ENCODE results near the gene STK17B. TPM values are rescaled to one million over a fixed set of nuclear protein-coding genes. Genes with fewer than 3 reads are reported as not detected.

Gene STK17B
- total and polyA plus RNA-seq, 8 donors: 1.9 to 10.9 (median 6.9) TPM

DNA sequence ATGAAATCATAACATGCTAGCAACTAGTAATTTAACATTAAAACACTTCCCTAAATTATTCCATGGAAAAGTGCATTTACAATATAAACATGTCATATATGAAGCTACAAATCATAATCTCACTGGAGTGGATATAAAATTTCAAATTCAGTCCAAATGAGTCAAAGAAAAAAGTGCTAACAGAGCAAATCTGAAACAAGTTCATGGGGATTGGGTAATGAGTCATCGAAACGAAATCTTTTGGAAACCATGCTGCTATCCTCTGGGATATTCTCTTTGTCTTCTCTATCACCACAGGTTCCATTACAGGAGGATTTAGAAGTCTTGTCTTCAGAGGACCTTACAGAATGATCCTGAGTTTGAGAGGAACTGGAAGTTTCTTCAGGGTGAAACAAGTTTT is 34.1 kb downstream of the STK17B start:
- no peak for DNase-seq
- WGBS, 2 donors: 94 to 99% methylated on average over 2 of the region's 2 CpGs
- Histone ChIP-seq H3K4me1 (no peaks in the 10 kb centered on the region), H3K36me3 (peaks cover 0 to 34% (median 21%) of the 10 kb centered on the region in 3 donors), H3K27ac (no peak overlapping the region), H3K27me3 (no peaks in the 10 kb centered on the region), H3K4me3 (no peak overlapping the region), H3K9me3 (peaks cover 0 to 2% (median under 1%) of the 10 kb centered on the region in 4 donors)
- TF ChIP-seq, protein P1, sequence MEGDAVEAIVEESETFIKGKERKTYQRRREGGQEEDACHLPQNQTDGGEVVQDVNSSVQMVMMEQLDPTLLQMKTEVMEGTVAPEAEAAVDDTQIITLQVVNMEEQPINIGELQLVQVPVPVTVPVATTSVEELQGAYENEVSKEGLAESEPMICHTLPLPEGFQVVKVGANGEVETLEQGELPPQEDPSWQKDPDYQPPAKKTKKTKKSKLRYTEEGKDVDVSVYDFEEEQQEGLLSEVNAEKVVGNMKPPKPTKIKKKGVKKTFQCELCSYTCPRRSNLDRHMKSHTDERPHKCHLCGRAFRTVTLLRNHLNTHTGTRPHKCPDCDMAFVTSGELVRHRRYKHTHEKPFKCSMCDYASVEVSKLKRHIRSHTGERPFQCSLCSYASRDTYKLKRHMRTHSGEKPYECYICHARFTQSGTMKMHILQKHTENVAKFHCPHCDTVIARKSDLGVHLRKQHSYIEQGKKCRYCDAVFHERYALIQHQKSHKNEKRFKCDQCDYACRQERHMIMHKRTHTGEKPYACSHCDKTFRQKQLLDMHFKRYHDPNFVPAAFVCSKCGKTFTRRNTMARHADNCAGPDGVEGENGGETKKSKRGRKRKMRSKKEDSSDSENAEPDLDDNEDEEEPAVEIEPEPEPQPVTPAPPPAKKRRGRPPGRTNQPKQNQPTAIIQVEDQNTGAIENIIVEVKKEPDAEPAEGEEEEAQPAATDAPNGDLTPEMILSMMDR (IDR thresholded peaks at IDR 0.05): no peak
- no peak for FAIRE-seq
- intact Hi-C loops (cut with DNase I): no loop called here
- ATAC-seq: no peak

DNA sequence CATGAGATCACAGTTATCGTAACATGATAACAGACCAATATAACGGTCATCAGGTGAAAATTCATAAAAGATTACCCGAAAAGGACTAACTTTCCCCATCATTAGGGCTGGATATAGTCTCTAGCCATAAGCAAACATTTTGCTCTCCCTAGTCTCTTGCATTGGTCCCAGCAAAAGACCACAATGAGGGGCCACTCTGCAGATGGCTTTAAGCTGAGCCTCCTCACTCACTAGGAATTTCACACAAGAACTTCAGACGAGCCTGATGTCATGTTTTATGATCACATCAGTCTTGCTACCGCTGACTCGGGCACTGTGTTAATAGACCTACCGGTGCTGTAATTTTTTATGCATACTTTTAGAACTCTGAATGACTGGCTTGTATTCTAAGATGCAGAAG is 35.2 kb downstream of the STK17B start:
- H3K27ac ChIP-seq: no peak overlapping the region
- peaks cover 0 to 34% (median 21%) of the 10 kb centered on the region in 3 donors for H3K36me3 ChIP-seq
- FAIRE-seq (no peak), DNase-seq (no peak), ATAC-seq (no peak)
- H3K4me1 ChIP-seq: no peaks in the 10 kb centered on the region
- no peaks in the 10 kb centered on the region for H3K27me3 ChIP-seq
- TF ChIP-seq, protein P1 (IDR thresholded peaks at IDR 0.05): no peak
- intact Hi-C loops (cut with DNase I): no loop called here
- 96% methylated on average over 7 of the region's 7 CpGs for WGBS, 2 donors
- H3K4me3 ChIP-seq: no peak overlapping the region
- peaks cover 0 to 5% (median 1%) of the 10 kb centered on the region in 4 donors for H3K9me3 ChIP-seq

DNA sequence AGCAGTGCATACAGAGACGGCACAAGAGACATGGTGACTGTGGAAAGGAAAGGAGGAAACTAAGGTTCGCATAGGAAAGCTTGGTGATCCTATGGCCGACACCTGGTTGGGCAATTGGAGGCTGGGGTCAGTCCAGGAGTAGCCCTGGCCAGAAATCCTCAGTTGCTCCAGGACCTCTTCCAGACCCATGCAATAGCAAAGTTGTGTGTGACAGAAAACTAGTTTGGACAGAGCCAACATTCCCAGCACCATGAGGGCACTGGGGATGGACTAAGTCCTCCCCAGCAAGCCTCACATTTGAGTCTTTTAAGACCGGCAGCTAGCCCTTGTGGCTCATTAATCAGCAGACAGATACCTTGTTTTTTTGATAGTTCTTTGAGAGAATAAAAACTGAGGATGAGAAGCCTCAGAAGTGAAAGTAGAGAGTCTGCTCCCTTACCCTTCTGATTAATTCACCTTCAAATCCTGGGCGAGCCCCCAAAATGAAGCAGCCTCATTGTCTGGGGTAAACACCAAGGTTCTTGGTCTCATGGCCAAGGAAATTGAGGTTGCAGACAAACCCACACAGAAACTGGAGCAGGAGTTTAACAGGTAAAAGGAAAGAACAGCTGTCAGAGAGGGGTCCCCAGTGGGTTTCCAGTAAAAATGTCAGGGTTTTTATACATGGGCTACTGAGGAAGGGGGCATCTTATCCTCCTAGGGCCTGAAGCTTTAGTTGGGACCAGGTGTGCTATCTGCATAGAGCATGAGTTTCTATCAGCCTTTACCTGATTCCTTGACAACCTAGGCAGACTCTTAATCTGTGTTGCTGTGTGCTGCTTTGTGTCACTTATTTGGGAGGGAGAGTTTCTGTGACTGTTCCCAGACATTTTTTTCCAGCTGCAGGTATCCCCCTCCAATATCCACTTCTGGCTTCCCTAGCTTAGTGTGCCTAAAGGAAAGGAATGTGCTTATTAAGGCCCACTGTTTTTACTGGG is 39.1 kb downstream of the STK17B start:
- ATAC-seq: no peak
- Histone ChIP-seq H3K27me3 (no peaks in the 10 kb centered on the region), H3K4me1 (no peaks in the 10 kb centered on the region), H3K9me3 (peaks cover 0 to 7% (median 3%) of the 10 kb centered on the region in 4 donors), H3K36me3 (peaks cover 0 to 3% (median 1%) of the 10 kb centered on the region in 3 donors), H3K4me3 (no peak overlapping the region), H3K27ac (no peak overlapping the region)
- intact Hi-C loops (cut with DNase I): no loop called here
- DNase-seq: no peak
- no peak for FAIRE-seq
- 82 to 85% methylated on average over 5 of the region's 5 CpGs for WGBS, 2 donors
- TF ChIP-seq, protein P1 (IDR thresholded peaks at IDR 0.05): no peak

DNA sequence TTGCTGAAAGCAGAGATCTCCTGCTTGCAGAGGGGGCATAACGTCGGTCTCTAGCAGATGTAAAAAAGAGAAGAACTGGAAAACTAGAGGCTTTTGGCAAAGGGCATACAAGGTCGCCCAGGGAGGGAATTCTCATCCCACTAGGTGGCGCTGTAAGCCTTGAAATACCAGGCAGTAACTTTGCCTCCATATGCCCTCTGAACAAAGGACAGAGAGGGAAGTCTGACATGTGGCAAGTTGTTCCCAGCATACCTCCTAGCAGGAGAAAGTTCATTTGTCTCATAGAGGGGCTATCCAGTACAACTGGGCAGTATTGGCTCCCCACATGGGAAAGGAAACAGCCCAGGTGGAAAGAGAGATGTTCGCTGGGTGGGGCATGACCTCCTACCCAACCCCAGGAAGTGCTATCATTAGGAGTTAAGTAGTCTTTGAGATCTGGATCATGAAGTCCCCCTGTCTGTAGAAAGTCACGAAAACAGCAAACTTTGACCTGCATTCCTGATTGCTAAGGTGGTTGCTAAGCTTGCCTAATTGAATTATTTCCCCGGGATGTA is 39.9 kb downstream of the STK17B start:
- Histone ChIP-seq H3K4me1 (no peaks in the 10 kb centered on the region), H3K27me3 (no peaks in the 10 kb centered on the region), H3K36me3 (no peaks in the 10 kb centered on the region), H3K9me3 (peaks cover 0 to 7% (median 3%) of the 10 kb centered on the region in 4 donors), H3K27ac (no peak overlapping the region), H3K4me3 (no peak overlapping the region)
- FAIRE-seq (no peak), DNase-seq (no peak), ATAC-seq (no peak)
- intact Hi-C loops (cut with DNase I): no loop called here
- TF ChIP-seq, protein P1 (IDR thresholded peaks at IDR 0.05): peak in 1 of 4 donors; percentile 11
- 71% methylated on average over 7 of the region's 7 CpGs for whole genome bisulfite sequencing, 2 donors

All from pancreas (tissue), 10 donors.